Liver (tissue), 9 donors: Measurements from ENCODE around the gene ZFHX2. TPM values are rescaled to one million over a fixed set of nuclear protein-coding genes. Genes with fewer than 3 reads are reported as not detected.

Experiments used
- DNase-seq: peaks from one replicate; pipeline ENCODE4 v3.0.0-alpha.2; 2017; ENCODE audit warnings: low spot score
- H3K27ac ChIP-seq, 2 donors: one replicate each; pipeline ENCODE4 v1.7.0; 2013; ENCODE audit warnings: inconsistent platforms in 2 of 2, low read length in 2 of 2, control low read depth in 1 of 2, low read depth in 1 of 2, mild to moderate bottlenecking in 1 of 2
- H3K27me3 ChIP-seq, 4 donors: one replicate each; pipeline versions ENCODE4 v1.6.1 to v1.7.0; 2013; ENCODE audit warnings: low read length in 3 of 4, inconsistent platforms in 1 of 4, mild to moderate bottlenecking in 1 of 4, moderate library complexity in 1 of 4; ENCODE audit not compliant: control insufficient read depth in 4 of 4, insufficient read depth in 4 of 4
- H3K36me3 ChIP-seq, 4 donors: one replicate each; pipeline versions ENCODE4 v1.6.1 to v1.7.0; 2013; ENCODE audit warnings: low read length in 3 of 4, mild to moderate bottlenecking in 3 of 4, low read depth in 1 of 4, moderate library complexity in 1 of 4; ENCODE audit not compliant: control insufficient read depth in 4 of 4, insufficient read depth in 3 of 4
- H3K4me1 ChIP-seq, 4 donors: one replicate each; pipeline versions ENCODE4 v1.6.1 to v1.7.0; 2013; ENCODE audit warnings: low read length in 3 of 4, mild to moderate bottlenecking in 3 of 4, moderate library complexity in 1 of 4; ENCODE audit not compliant: control insufficient read depth in 4 of 4, insufficient read depth in 4 of 4
- H3K4me3 ChIP-seq, 3 donors: one replicate each; pipeline versions ENCODE4 v1.6.1 to v1.7.0; 2013; ENCODE audit warnings: low read length in 3 of 3, control low read depth in 1 of 3, low read depth in 1 of 3, mild to moderate bottlenecking in 1 of 3
- H3K9ac ChIP-seq, 2 donors: one replicate each; pipeline ENCODE4 v1.7.0; 2013; ENCODE audit warnings: low read length in 2 of 2, mild to moderate bottlenecking in 2 of 2, moderate library complexity in 2 of 2, control low read depth in 1 of 2, low read depth in 1 of 2
- H3K9me3 ChIP-seq, 4 donors: one replicate each; pipeline versions ENCODE4 v1.6.1 to v1.7.0; 2013; ENCODE audit warnings: low read length in 3 of 4; ENCODE audit not compliant: control insufficient read depth in 4 of 4
- CTCF ChIP-seq: fragments of 150-350 bp; IDR thresholded peaks from 2 replicates; pipeline ENCODE4 v1.5.1; 2017; ENCODE audit warnings: improper control_type of control experiment, low read depth, low read length; ENCODE audit not compliant: missing input control
- EGR1 ChIP-seq, 2 donors: IDR thresholded peaks; 2 replicates each; pipeline ENCODE4 v1.6.1; 2016 to 2018; ENCODE audit warnings: antibody characterized with exemption in 2 of 2, low read depth in 2 of 2
- FOXA1 ChIP-seq: IDR thresholded peaks from 2 replicates; pipeline ENCODE4 v1.6.1; 2016; ENCODE audit warnings: antibody characterized with exemption
- FOXA2 ChIP-seq: IDR thresholded peaks from 2 replicates; pipeline ENCODE4 v1.6.1; 2016; ENCODE audit warnings: antibody characterized with exemption
- GABPA ChIP-seq, 2 donors: IDR thresholded peaks in 1 of 2; conservative IDR thresholded peaks in 1 of 2; 2 replicates each; pipeline ENCODE4 v1.6.1; 2016; ENCODE audit warnings: antibody characterized with exemption in 2 of 2, mild to moderate bottlenecking in 1 of 2, moderate library complexity in 1 of 2
- HNF4A ChIP-seq, 2 donors: conservative IDR thresholded peaks; 2 replicates each; pipeline ENCODE4 v1.6.1; 2016; ENCODE audit warnings: antibody characterized with exemption in 2 of 2, mild to moderate bottlenecking in 2 of 2
- HNF4G ChIP-seq: IDR thresholded peaks from 2 replicates; pipeline ENCODE4 v1.6.1; 2016; ENCODE audit warnings: antibody characterized with exemption
- JUND ChIP-seq, 2 donors: IDR thresholded peaks; 2 replicates each; pipeline ENCODE4 v1.6.1; 2016; ENCODE audit warnings: antibody characterized with exemption in 2 of 2
- NR2F2 ChIP-seq: IDR thresholded peaks from 2 replicates; pipeline ENCODE4 v1.6.1; 2016; ENCODE audit warnings: antibody characterized with exemption
- RAD21 ChIP-seq, 2 donors: IDR thresholded peaks; 2 replicates each; pipeline ENCODE4 v1.6.1; 2016; ENCODE audit warnings: antibody characterized with exemption in 2 of 2, mild to moderate bottlenecking in 2 of 2
- REST ChIP-seq: IDR thresholded peaks from 2 replicates; pipeline ENCODE4 v1.6.1; 2016; ENCODE audit warnings: antibody characterized with exemption, mild to moderate bottlenecking
- RXRA ChIP-seq, 2 donors: IDR thresholded peaks; 2 replicates each; pipeline ENCODE4 v1.6.1; 2017 to 2018; ENCODE audit warnings: antibody characterized with exemption in 2 of 2, mild to moderate bottlenecking in 1 of 2
- SP1 ChIP-seq: IDR thresholded peaks from 2 replicates; pipeline ENCODE4 v1.6.1; 2018; ENCODE audit warnings: antibody characterized with exemption, mild to moderate bottlenecking
- TAF1 ChIP-seq: conservative IDR thresholded peaks from 2 replicates; pipeline ENCODE4 v1.6.1; 2016; ENCODE audit warnings: antibody characterized with exemption, mild to moderate bottlenecking
- YY1 ChIP-seq: IDR thresholded peaks from 2 replicates; pipeline ENCODE4 v1.6.1; 2016; ENCODE audit warnings: antibody characterized with exemption, mild to moderate bottlenecking
- ZBTB33 ChIP-seq: IDR thresholded peaks from 2 replicates; pipeline ENCODE4 v1.6.1; 2016; ENCODE audit warnings: antibody characterized with exemption
- WGBS: extraction: QIAGEN DNeasy Blood & Tissue Kit; methylation state at CpG from one replicate; pipeline ENCODE4 v1.1.7; 2013; 5-methylcytosine and 5-hydroxymethylcytosine counted together
- polyA plus RNA-seq, 2 donors: library from polyadenylated mRNA; stranded (reverse) in 1 of 2; unstranded in 1 of 2; fragments of 200-250 nt in 1 of 2; fragments of >200 nt in 1 of 2; fragmentation: Nextera tagmentation in 1 of 2; extraction: Ambion mirVana in 1 of 2; gene quantifications; one replicate each; pipeline versions ENCODE4 v1.2.1 to v1.2.3, GENCODE V29; 2013 to 2015
- total RNA-seq, 2 donors: library from RNA; depleted of rRNA; stranded (reverse); fragments of >200 nt; gene quantifications; one replicate each; pipeline ENCODE4 v1.2.3, GENCODE V29; 2014
- TF ChIP-seq, protein P1 (sequence below): IDR thresholded peaks from 2 replicates; pipeline ENCODE4 v1.6.1; 2016; ENCODE audit warnings: antibody characterized with exemption
- TF ChIP-seq, protein P2 (sequence below): IDR thresholded peaks from 2 replicates; pipeline ENCODE4 v1.6.1; 2016; ENCODE audit warnings: antibody characterized with exemption
- donor health status: healthy.
- donor health status: healthy.
- donor health status: healthy.
- donor health status: healthy.
- donor health status: healthy.

The ZFHX2 gene
- total and polyA plus RNA-seq, 4 donors, result 0.06 to 0.14 (median 0.10) TPM

DNA sequence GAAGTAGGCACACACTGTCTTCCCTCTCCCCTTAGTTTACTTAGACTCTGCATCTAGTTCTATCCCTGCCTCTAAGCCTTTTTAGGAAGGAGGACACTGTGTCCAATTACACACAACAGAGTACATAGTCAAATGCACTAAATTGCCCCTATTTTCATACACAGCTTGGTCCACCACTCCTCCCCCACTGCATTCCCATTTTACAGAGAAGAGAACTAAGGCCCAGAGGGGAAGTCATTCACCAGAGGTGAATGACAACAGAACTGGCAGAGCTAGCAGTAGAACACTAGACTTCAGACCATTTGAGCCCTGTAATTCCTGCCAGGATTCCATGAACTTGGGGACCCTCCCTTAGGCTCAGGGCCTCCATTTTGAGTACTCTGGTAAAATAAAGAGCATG is 28.2 kb upstream of the ZFHX2 start:
- H3K4me3 ChIP-seq, result no peak overlapping the region
- H3K27ac ChIP-seq, result no peak overlapping the region
- no peak overlapping the region for H3K9ac ChIP-seq
- H3K27me3 ChIP-seq, result peaks cover 0 to 6% (median under 1%) of the 10 kb centered on the region in 4 donors
- H3K9me3 ChIP-seq, result no peaks in the 10 kb centered on the region
- TF ChIP-seq FOXA1 (no peak), TAF1 (no peak), RXRA (IDR thresholded peaks at IDR 0.05) (no peak), FOXA2 (no peak), YY1 (no peak), SP1 (no peak), JUND (IDR thresholded peaks at IDR 0.05) (no peak), EGR1 (IDR thresholded peaks at IDR 0.05; ENCODE audit: low read depth in 2 of 2) (no peak), NR2F2 (no peak), HNF4G (no peak), GABPA (IDR thresholded peaks at IDR 0.05 in 1 of 2, conservative IDR thresholded peaks at IDR 0.05 in 1 of 2) (no peak), REST (no peak), ZBTB33 (no peak), CTCF (no peak), HNF4A (conservative IDR thresholded peaks at IDR 0.05) (no peak), RAD21 (IDR thresholded peaks at IDR 0.05) (no peak)
- TF ChIP-seq, protein P1, sequence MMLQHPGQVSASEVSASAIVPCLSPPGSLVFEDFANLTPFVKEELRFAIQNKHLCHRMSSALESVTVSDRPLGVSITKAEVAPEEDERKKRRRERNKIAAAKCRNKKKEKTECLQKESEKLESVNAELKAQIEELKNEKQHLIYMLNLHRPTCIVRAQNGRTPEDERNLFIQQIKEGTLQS, result no peak
- TF ChIP-seq, protein P2, sequence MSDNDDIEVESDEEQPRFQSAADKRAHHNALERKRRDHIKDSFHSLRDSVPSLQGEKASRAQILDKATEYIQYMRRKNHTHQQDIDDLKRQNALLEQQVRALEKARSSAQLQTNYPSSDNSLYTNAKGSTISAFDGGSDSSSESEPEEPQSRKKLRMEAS, result no peak
- peaks cover 0 to 13% (median 10%) of the 10 kb centered on the region in 4 donors for H3K4me1 ChIP-seq
- H3K36me3 ChIP-seq, result no peaks in the 10 kb centered on the region
- no peak for DNase-seq

- 61% methylated on average over 3 of the region's 3 CpGs for WGBS
- H3K36me3 ChIP-seq, result no peaks in the 10 kb centered on the region
- H3K9me3 ChIP-seq, result no peaks in the 10 kb centered on the region
- peaks cover 0 to 6% (median under 1%) of the 10 kb centered on the region in 4 donors for H3K27me3 ChIP-seq
- H3K4me1 ChIP-seq, result peaks cover 0 to 13% (median 10%) of the 10 kb centered on the region in 4 donors
- H3K4me3 ChIP-seq, result no peak overlapping the region
- no peak overlapping the region for H3K27ac ChIP-seq
- no peak for DNase-seq
- H3K9ac ChIP-seq, result no peak overlapping the region
- TF ChIP-seq, protein P2, result no peak
- TF ChIP-seq FOXA2 (no peak), SP1 (no peak), TAF1 (no peak), HNF4A (conservative IDR thresholded peaks at IDR 0.05) (no peak), CTCF (no peak), JUND (IDR thresholded peaks at IDR 0.05) (no peak), RXRA (IDR thresholded peaks at IDR 0.05) (no peak), GABPA (IDR thresholded peaks at IDR 0.05 in 1 of 2, conservative IDR thresholded peaks at IDR 0.05 in 1 of 2) (no peak), YY1 (no peak), FOXA1 (no peak), ZBTB33 (no peak)
These were observed 27.7 kb upstream of the ZFHX2 start for GRCh38 chr14:23579311-23579630.
